OCI-LY7 (cell line): ENCODE results near the gene HSPA2. TPM values are rescaled to one million over a fixed set of nuclear protein-coding genes. Genes with fewer than 3 reads are reported as not detected.

ENCODE experiments used
- BruUV-seq: library from RNA; stranded (reverse); fragments of 400-500 nt; replicated peaks from 2 replicates; lab custom pipeline; 2021; lab: Mats Ljungman, UMichigan
- CTCF ChIA-PET: fragments of 300-600 bp; sonication (Branson Sonifier 250); formaldehyde crosslinking; loops from one replicate; lab custom pipeline; 2022; ENCODE audit warnings: antibody characterized with exemption; ENCODE audit not compliant: unreplicated experiment; lab: Charles Lee
- POLR2A ChIA-PET: fragments of 300-600 bp; sonication (Branson Sonifier 250); formaldehyde crosslinking; loops from one replicate; lab custom pipeline; 2022; ENCODE audit warnings: antibody characterized with exemption; lab: Charles Lee
- DNase-seq: peaks from one replicate; pipeline ENCODE4 v3.0.0-alpha.2; 2015; ENCODE audit warnings: low spot score
- H2AFZ ChIP-seq: fragments of 200-600 bp; sonication (generic), shearing (Covaris generic); 2 replicates; pipeline ENCODE4 v1.6.1; 2014; ENCODE audit warnings: mild to moderate bottlenecking, antibody characterized with exemption, low read length, moderate library complexity
- H3K27ac ChIP-seq: fragments of 200-600 bp; sonication (generic); 2 replicates; pipeline ENCODE4 v1.5.1; 2014; ENCODE audit warnings: mixed run types, low read depth, mild to moderate bottlenecking, moderate library complexity, low read length, inconsistent platforms; ENCODE audit not compliant: poor library complexity, severe bottlenecking
- H3K36me3 ChIP-seq: fragments of 200-600 bp; sonication (generic); 2 replicates; pipeline ENCODE4 v1.6.1; 2014; ENCODE audit warnings: mild to moderate bottlenecking, antibody characterized with exemption, low read length, moderate library complexity, mixed read lengths; ENCODE audit not compliant: insufficient read depth
- H3K4me1 ChIP-seq: fragments of 200-600 bp; sonication (generic); 2 replicates; pipeline ENCODE4 v1.5.1; 2014; ENCODE audit warnings: mild to moderate bottlenecking, low read length; ENCODE audit not compliant: insufficient read depth, poor library complexity, severe bottlenecking
- H3K4me2 ChIP-seq: fragments of 200-600 bp; sonication (generic); 2 replicates; pipeline ENCODE4 v1.6.1; 2014; ENCODE audit warnings: mild to moderate bottlenecking, low read length
- H3K4me3 ChIP-seq: fragments of 200-600 bp; sonication (generic); 2 replicates; pipeline ENCODE4 v1.5.1; 2014; ENCODE audit warnings: mild to moderate bottlenecking, low read depth, low read length; ENCODE audit not compliant: poor library complexity, severe bottlenecking
- H3K79me2 ChIP-seq: fragments of 200-600 bp; sonication (generic); 2 replicates; pipeline ENCODE4 v1.6.1; 2016; ENCODE audit warnings: low read depth, mild to moderate bottlenecking, low read length, moderate library complexity, mixed read lengths; ENCODE audit not compliant: insufficient read depth
- H3K9me2 ChIP-seq: fragments of 200-600 bp; sonication (generic); 2 replicates; pipeline ENCODE4 v1.6.1; 2016; ENCODE audit warnings: mild to moderate bottlenecking, low read length, mixed read lengths; ENCODE audit not compliant: insufficient read depth
- H3K9me3 ChIP-seq: fragments of 200-600 bp; sonication (generic); 2 replicates; pipeline ENCODE4 v1.6.1; 2014; ENCODE audit warnings: mild to moderate bottlenecking, mixed run types, low read length, mixed read lengths
- H4K20me1 ChIP-seq: fragments of 200-600 bp; sonication (generic); 2 replicates; pipeline ENCODE4 v1.6.1; 2014; ENCODE audit warnings: mild to moderate bottlenecking, antibody characterized with exemption, low read length, moderate library complexity, mixed read lengths; ENCODE audit not compliant: insufficient read depth
- CTCF ChIP-seq: fragments of 200-600 bp; sonication (generic); conservative IDR thresholded peaks from 2 replicates; pipeline ENCODE4 v1.5.1; 2014; ENCODE audit warnings: mild to moderate bottlenecking, antibody characterized with exemption, low read length, moderate library complexity, mixed read lengths
- EZH2phosphoT487 ChIP-seq: fragments of 200-600 bp; sonication (generic); IDR thresholded peaks from 2 replicates; pipeline ENCODE4 v1.6.1; 2018; ENCODE audit warnings: low read depth, borderline replicate concordance, mild to moderate bottlenecking, mixed run types, antibody characterized with exemption, low read length, moderate library complexity, mixed read lengths
- intact Hi-C: fragments of 100-400 bp; cut with micrococcal nuclease; formaldehyde crosslinking; loops from one replicate; pipeline ENCODE4 v1.10.0; 2022; ENCODE audit not compliant: unreplicated experiment
- total RNA-seq, 2 experiments: library from RNA; depleted of rRNA in 1 of 2; stranded (reverse); fragments of >200 nt in 1 of 2; shearing (Covaris generic) in 1 of 2; gene quantifications; 2 replicates each; pipeline ENCODE4 v1.2.3, GENCODE V29; 2014 to 2022

Gene HSPA2
- total RNA-seq, 2 experiments from 2014 or later = 0.36 to 0.54 TPM

GRCh38 chr14:64536488-64537245 is 3.9 kb upstream of the HSPA2 start:
- CTCF ChIA-PET = no interaction called here
- Histone ChIP-seq H2AFZ (no peak overlapping the region), H3K36me3 (no peaks in the 10 kb centered on the region), H3K4me2 (no peak overlapping the region), H3K4me3 (no peak overlapping the region), H4K20me1 (no peaks in the 10 kb centered on the region), H3K27ac (no peak overlapping the region), H3K4me1 (peaks cover 3% of the 10 kb centered on the region), H3K9me2 (no peaks in the 10 kb centered on the region), H3K79me2 (no peaks in the 10 kb centered on the region), H3K9me3 (no peaks in the 10 kb centered on the region)
- intact Hi-C loops = no loop called here
- no TSS peak for BruUV-seq
- no peak for DNase-seq
- TF ChIP-seq EZH2phosphoT487 (no peak), CTCF (no peak)
- POLR2A ChIA-PET = interaction anchor here (0.6 kb wide), 1 partner anchor 41 kb away, joined by 7 read pairs; no protein-coding TSS in a partner anchor

GRCh38 chr14:64541261-64541971 is 875 bp downstream of the HSPA2 start:
- Histone ChIP-seq H3K4me1 (peaks cover 3% of the 10 kb centered on the region), H3K4me2 (no peak overlapping the region), H3K27ac (no peak overlapping the region), H3K79me2 (no peaks in the 10 kb centered on the region), H3K36me3 (no peaks in the 10 kb centered on the region), H2AFZ (no peak overlapping the region), H3K4me3 (no peak overlapping the region), H3K9me2 (no peaks in the 10 kb centered on the region), H4K20me1 (no peaks in the 10 kb centered on the region), H3K9me3 (no peaks in the 10 kb centered on the region)
- CTCF ChIA-PET = no interaction called here
- intact Hi-C loops = loop anchor here (2.0 kb wide), 1 partner anchor 95 kb away; no protein-coding TSS in a partner anchor
- BruUV-seq = no TSS peak
- TF ChIP-seq EZH2phosphoT487 = no peak
- no peak for TF ChIP-seq CTCF
- no peak for DNase-seq
- POLR2A ChIA-PET = interaction anchor here (0.6 kb wide), 1 partner anchor 12 kb away, joined by 3 read pairs; no protein-coding TSS in a partner anchor
